ENCODE measurements around the gene MAN2B2. TPM values are rescaled to one million over a fixed set of nuclear protein-coding genes. Genes with fewer than 3 reads are reported as not detected.

MAN2B2 gene
- total and polyA plus RNA-seq, 9 of the 15 experiments (the other 6 are each of a cell fraction or from before 2014, with no cell fraction given) = 0.21 to 8.8 (median 3.7) TPM

DNA sequence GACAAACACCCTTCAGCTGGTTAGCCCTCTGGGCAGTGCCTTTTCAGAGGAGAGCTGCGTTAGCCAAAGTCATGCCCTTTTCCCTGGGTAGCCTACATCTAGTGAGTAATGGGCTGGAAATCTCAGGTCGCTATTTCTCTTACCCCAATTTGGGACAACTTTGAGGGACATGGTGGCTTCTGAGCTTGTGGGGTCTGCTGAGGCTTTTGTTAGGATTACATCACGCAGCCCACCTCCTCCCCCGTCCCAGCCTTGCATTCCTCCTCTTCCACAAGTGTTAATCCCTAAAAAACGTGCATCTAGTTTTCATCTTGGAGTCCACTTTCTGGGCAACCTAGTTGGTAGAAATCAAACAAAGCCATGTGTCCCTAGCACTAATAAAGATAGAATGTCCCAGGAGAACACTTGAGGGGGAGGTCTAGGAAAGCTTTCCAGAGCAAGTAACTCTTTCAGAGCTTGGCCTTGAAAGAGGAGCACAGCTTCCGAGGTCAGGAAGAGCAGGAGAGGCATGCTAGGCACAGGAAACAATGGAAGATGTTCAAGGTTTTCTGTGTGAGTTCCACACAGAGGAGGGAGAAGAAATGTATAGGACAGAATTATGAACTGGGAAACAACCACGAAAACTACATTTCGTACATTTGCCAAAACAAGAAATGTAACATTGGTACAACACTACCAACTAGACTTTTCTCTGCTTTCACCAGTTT lies 68.3 kb downstream of the MAN2B2 start:
- POLR2A ChIA-PET = interaction anchor here (0.6 to 5.2 kb wide), 9 partner anchors 9 to 38 kb away, joined by 3 to 40 read pairs (median 4); a partner anchor contains a TSS
- H4K20me1 ChIP-seq (replicated peaks; ENCODE audit: control insufficient read depth, insufficient read depth, low read length) = peaks cover 27% of the 10 kb centered on the region
- no peak for FAIRE-seq
- BruUV-seq (replicated peaks) = no TSS peak
- no peaks in the 10 kb centered on the region for H3K9me3 ChIP-seq (replicated peaks; ENCODE audit: control insufficient read depth, insufficient read depth, low read depth, low read length)
- H3K9ac ChIP-seq (ENCODE audit: insufficient read depth in 1 of 2, low read depth in 2 of 2, low read length in 2 of 2) = no peak overlapping the region
- H3K27me3 ChIP-seq (ENCODE audit: control insufficient read depth in 2 of 2, insufficient read depth in 2 of 2, low read length in 2 of 2) = no peaks in the 10 kb centered on the region
- H3K9me1 ChIP-seq (ENCODE audit: control insufficient read depth, insufficient read depth, low read length) = no peaks in the 10 kb centered on the region
- ATAC-seq = no peak
- H3K4me1 ChIP-seq (replicated peaks in 1 of 2; ENCODE audit: control insufficient read depth in 2 of 2, insufficient read depth in 2 of 2, low read length in 2 of 2) = peaks cover 16 to 24% of the 10 kb centered on the region in 2 experiments; a peak in 4 of 5 replicates
- intact Hi-C loops (cut with micrococcal nuclease) (loop anchor here (5.0 kb wide), 2 partner anchors 34 to 64 kb away; partner anchors contain the start of gene MRFAP1L1), in situ Hi-C loops (cut with MboI) (no loop called here)
- H3K27ac ChIP-seq (ENCODE audit: extremely low read depth, low read depth, low read length) = peak overlapping the region; percentile 12; the same call in 1 of the 3 replicates
- CTCF ChIA-PET (ENCODE audit: low intra/inter-chr PET ratio) = interaction anchor here (0.6 kb wide), 1 partner anchor 39 kb away, joined by 5 read pairs; no protein-coding TSS in a partner anchor
- H3K36me3 ChIP-seq (ENCODE audit: control insufficient read depth, insufficient read depth, low read length) = peaks cover 22% of the 10 kb centered on the region
- H3K79me2 ChIP-seq (ENCODE audit: control insufficient read depth, insufficient read depth, low read length) = peaks cover 42% of the 10 kb centered on the region
- 76% methylated on average over 8 of the region's 8 CpGs for WGBS (ENCODE audit: insufficient coverage, low coverage, missing lambda C conversion rate)
- H3K4me3 ChIP-seq = no peak overlapping the region
- DNase-seq (ENCODE audit: extremely low read depth in 1 of 4, low spot score in 3 of 4) = no peak
- H3K4me2 ChIP-seq (ENCODE audit: insufficient read depth, low read length) = peak overlapping the region; percentile 92; the same call in 1 of the 2 replicates
- no peak overlapping the region for H2AFZ ChIP-seq (ENCODE audit: low read depth, low read length)
- 0 out of 2 replicates have a peak, but pooled peaks have one; percentile 3 for TF ChIP-seq ATF4 (CRISPR knock-in tag; IDR thresholded peaks at IDR 0.05)
- peak; percentile 82; the same call in 1 of the 2 replicates for TF ChIP-seq POLR2AphosphoS2 (IDR thresholded peaks at IDR 0.05; ENCODE audit: low read length)
- TF ChIP-seq PML (IDR thresholded peaks at IDR 0.05; ENCODE audit: low read length) = peak; percentile 38; the same call in 1 of the 2 replicates
- no peak for TF ChIP-seq EP400 (IDR thresholded peaks at IDR 0.05)
- TF ChIP-seq CTCFL (IDR thresholded peaks at IDR 0.05; ENCODE audit: borderline replicate concordance, insufficient read depth, low read depth, low read length, poor library complexity, severe bottlenecking) = no peak
- TF ChIP-seq, protein P1, sequence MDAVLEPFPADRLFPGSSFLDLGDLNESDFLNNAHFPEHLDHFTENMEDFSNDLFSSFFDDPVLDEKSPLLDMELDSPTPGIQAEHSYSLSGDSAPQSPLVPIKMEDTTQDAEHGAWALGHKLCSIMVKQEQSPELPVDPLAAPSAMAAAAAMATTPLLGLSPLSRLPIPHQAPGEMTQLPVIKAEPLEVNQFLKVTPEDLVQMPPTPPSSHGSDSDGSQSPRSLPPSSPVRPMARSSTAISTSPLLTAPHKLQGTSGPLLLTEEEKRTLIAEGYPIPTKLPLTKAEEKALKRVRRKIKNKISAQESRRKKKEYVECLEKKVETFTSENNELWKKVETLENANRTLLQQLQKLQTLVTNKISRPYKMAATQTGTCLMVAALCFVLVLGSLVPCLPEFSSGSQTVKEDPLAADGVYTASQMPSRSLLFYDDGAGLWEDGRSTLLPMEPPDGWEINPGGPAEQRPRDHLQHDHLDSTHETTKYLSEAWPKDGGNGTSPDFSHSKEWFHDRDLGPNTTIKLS (IDR thresholded peaks at IDR 0.05; ENCODE audit: borderline replicate concordance, low read depth) = no peak
- no peak for TF ChIP-seq TRIM25 (IDR thresholded peaks at IDR 0.05; ENCODE audit: borderline replicate concordance)
- TF ChIP-seq PURB (CRISPR knock-in tag; IDR thresholded peaks at IDR 0.05; ENCODE audit: low read depth) = no peak
- TF ChIP-seq WHSC1 (IDR thresholded peaks at IDR 0.05; ENCODE audit: low read length) = no peak
- TF ChIP-seq POLR2A (conservative IDR thresholded peaks at IDR 0.05) = peak; percentile 61; the same call in 1 of the 2 replicates

Measured in K562 (cell line).